Measurements from ENCODE around the gene SLF2. TPM values are rescaled to one million over a fixed set of nuclear protein-coding genes. Genes with fewer than 3 reads are reported as not detected.
A peak's percentile ranks its signal among the peaks of the same experiment; 100 is the strongest.

The SLF2 gene
- total RNA-seq, 3 donors from 2014 or later (not counting 1 experiment from before 2014, with no cell fraction given) = 24.2 to 35.4 (median 30.9) TPM

GRCh38 chr10:100894589-100895294 lies 18.0 kb upstream of the SLF2 start:
- Histone ChIP-seq H3K4me1 (ENCODE audit: control insufficient read depth, insufficient read depth, low read length) (no peaks in the 10 kb centered on the region), H3K36me3 (ENCODE audit: control insufficient read depth, insufficient read depth, low read length) (no peaks in the 10 kb centered on the region), H3K27me3 (ENCODE audit: control insufficient read depth, insufficient read depth, low read length) (peaks cover 4% of the 10 kb centered on the region), H3K9me3 (ENCODE audit: control insufficient read depth, insufficient read depth, low read length) (no peaks in the 10 kb centered on the region), H3K4me3 (ENCODE audit: low read length) (no peak overlapping the region), H3K27ac (ENCODE audit: low read length) (no peak overlapping the region)
- intact Hi-C loops (cut with micrococcal nuclease) = no loop called here
- Mint-ChIP-seq H3K4me1 (no peaks in the 10 kb centered on the region), H3K4me3 (no peak overlapping the region), H3K36me3 (no peaks in the 10 kb centered on the region), H3K9me3 (no peaks in the 10 kb centered on the region), H3K27ac (no peak overlapping the region), H3K27me3 (ENCODE audit: low read depth in 2 of 2) (peaks cover 34 to 53% of the 10 kb centered on the region in 2 donors)
- ATAC-seq (no peak), DNase-seq (no peak)
- WGBS (ENCODE audit: insufficient coverage) = 61% methylated on average over 7 of the region's 7 CpGs
- no peak for TF ChIP-seq CTCF (IDR thresholded peaks at IDR 0.05)

GRCh38 chr10:100895346-100895745 lies 17.4 kb upstream of the SLF2 start:
- Mint-ChIP-seq H3K4me1 (no peaks in the 10 kb centered on the region), H3K9me3 (no peaks in the 10 kb centered on the region), H3K4me3 (no peak overlapping the region), H3K27me3 (ENCODE audit: low read depth in 2 of 2) (peaks cover 35 to 47% of the 10 kb centered on the region in 2 donors), H3K27ac (no peak overlapping the region), H3K36me3 (no peaks in the 10 kb centered on the region)
- H3K27ac ChIP-seq (ENCODE audit: low read length) = no peak overlapping the region
- intact Hi-C loops (cut with micrococcal nuclease) = no loop called here
- WGBS (ENCODE audit: insufficient coverage) = 29% methylated on average over 3 of the region's 4 CpGs
- H3K36me3 ChIP-seq (ENCODE audit: control insufficient read depth, insufficient read depth, low read length) = no peaks in the 10 kb centered on the region
- no peaks in the 10 kb centered on the region for H3K4me1 ChIP-seq (ENCODE audit: control insufficient read depth, insufficient read depth, low read length)
- H3K27me3 ChIP-seq (ENCODE audit: control insufficient read depth, insufficient read depth, low read length) = no peaks in the 10 kb centered on the region
- no peak for TF ChIP-seq CTCF (IDR thresholded peaks at IDR 0.05)
- H3K9me3 ChIP-seq (ENCODE audit: control insufficient read depth, insufficient read depth, low read length) = no peaks in the 10 kb centered on the region
- ATAC-seq (no peak), DNase-seq (no peak)
- no peak overlapping the region for H3K4me3 ChIP-seq (ENCODE audit: low read length)

GRCh38 chr10:100895896-100896295 lies 16.9 kb upstream of the SLF2 start:
- Histone ChIP-seq H3K27ac (ENCODE audit: low read length) (no peak overlapping the region), H3K27me3 (ENCODE audit: control insufficient read depth, insufficient read depth, low read length) (no peaks in the 10 kb centered on the region), H3K4me1 (ENCODE audit: control insufficient read depth, insufficient read depth, low read length) (no peaks in the 10 kb centered on the region), H3K36me3 (ENCODE audit: control insufficient read depth, insufficient read depth, low read length) (no peaks in the 10 kb centered on the region), H3K9me3 (ENCODE audit: control insufficient read depth, insufficient read depth, low read length) (no peaks in the 10 kb centered on the region), H3K4me3 (ENCODE audit: low read length) (no peak overlapping the region)
- intact Hi-C loops (cut with micrococcal nuclease) = no loop called here
- Mint-ChIP-seq H3K4me3 (no peak overlapping the region), H3K27me3 (ENCODE audit: low read depth in 2 of 2) (peaks cover 29 to 41% of the 10 kb centered on the region in 2 donors), H3K36me3 (no peaks in the 10 kb centered on the region), H3K27ac (peak overlapping the region in 1 of 2 donors; percentile 38), H3K4me1 (no peaks in the 10 kb centered on the region), H3K9me3 (no peaks in the 10 kb centered on the region)
- ATAC-seq (no peak), DNase-seq (no peak)
- 96% methylated on average over 3 of the region's 3 CpGs for WGBS (ENCODE audit: insufficient coverage)
- no peak for TF ChIP-seq CTCF (IDR thresholded peaks at IDR 0.05)
